ENCODE measurements around the gene CHRNA10.

CHRNA10 gene

DNA sequence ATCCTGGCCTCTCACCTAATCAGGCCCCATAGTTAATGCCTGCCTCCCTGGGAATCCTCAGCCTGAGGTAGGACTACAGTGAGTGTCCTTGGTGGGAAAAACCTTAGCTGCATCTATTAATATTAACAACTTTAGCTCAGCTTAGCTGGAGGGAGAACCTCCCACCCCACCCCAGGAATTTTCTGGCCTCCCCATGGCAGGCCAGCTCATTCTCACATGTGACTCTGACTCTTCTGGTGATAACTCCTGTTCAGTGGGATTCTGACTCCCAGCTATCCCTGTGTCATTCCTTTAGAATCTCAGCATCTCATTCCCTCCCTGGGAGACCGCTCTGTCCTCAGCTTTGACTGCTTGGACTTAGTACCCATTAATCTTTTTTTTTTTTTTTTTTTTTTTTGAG is 43.9 kb downstream of the CHRNA10 start:
- DNase-seq, result no peak

DNA sequence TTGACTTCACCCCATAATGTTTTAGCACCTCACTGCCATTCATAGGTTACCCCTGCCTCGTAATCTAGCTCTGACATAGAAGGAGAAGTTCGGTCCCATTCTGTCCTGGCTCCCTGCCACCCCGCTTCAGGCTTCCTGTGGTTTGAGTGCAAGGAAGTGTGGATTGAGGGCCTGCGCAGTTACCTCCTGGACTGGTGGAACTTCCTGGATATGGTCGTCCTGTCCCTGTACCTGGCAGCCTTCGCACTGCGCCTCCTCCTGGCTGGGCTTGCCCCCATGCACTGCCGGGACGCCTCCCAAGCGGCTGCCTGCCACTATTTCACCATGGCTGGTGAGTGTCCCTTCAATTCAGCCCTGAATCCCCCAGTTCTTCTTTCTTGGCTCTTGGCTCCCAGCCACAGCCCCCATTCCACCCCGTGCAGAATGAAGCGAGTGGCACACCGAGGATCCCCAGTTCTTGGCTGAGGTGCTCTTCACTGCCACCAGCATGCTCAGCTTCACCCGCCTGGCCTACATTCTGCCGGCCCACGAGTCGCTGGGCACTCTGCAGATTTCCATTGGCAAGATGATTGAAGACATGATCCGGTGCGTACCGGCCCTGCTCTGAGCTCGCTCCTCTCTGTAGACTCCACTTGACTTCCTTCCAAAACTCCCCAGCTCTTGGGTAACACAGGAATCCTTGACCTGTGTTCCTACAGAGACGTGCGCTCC is 44.8 kb downstream of the CHRNA10 start:
- no peak for DNase-seq

DNA sequence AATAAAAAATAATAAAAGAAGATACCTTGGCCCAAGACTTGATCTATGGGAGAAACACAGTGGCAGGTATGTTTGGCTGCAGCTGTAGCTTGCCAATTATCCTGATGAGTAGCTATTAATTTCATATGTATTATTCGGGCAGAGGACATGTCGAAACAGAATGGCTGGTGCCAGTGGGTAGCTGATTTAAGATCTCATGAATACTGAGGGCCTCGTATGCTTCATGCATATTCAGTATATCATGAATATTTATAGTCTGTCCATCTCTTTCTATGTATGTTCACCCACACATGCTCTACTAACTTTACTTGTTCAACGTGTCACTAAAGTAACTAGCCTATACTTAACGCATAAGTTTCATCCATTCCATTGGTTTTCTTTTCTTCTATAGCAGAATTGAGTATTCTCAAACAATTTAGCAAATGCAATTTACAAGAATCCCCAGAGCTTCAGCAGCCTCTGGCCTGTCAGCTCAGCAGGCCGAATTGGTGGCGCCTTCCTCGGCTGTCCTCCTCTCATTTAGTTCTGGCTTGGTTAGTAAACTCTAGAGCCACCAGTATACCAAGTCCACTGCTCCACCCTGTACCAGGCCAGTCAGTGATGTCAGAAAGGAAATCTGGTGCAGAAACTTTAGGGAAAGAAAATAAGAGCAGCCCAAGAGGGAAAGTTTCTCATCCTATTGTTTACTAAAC is 47.3 kb downstream of the CHRNA10 start:
- DNase-seq, result no peak

DNA sequence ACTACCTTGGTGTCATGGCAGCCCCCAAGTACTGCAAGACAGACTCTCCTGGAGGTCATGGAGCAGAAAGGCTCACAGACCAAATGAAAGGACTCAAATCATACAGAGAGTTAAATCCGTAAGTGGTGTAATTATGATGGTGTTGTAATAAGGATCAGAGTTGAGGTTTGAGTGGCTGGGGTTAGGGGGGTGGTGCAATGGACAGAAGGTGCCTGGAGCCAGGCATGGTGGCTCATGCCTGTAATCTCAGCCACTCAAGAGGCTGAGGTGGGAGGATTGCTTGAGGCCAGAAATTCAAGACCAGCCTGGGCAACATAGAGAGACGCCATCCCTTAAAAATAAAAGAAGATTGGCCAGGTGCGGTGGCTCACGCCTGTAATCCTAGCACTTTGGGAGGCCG is 48.1 kb downstream of the CHRNA10 start:
- no peak for DNase-seq

DNA sequence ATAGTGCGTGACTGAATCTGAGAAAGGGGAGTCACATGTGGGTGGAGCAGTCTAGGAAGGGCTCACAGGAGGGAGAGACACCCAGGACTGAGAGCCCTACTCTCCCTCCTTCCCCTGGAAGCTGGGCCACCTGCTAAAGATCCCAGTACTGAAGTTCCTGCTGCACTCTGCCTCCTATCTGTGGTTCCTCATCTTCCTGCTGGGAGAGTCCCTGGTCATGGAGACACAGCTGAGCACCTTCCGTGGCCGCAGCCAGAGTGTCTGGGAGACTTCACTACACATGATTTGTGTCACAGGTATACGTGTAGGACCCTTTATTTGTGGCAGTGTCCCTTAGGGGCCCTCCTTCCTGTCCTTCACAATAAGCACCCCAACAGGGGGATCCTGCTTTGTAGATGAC is 48.7 kb downstream of the CHRNA10 start:
- DNase-seq, result no peak

DNA sequence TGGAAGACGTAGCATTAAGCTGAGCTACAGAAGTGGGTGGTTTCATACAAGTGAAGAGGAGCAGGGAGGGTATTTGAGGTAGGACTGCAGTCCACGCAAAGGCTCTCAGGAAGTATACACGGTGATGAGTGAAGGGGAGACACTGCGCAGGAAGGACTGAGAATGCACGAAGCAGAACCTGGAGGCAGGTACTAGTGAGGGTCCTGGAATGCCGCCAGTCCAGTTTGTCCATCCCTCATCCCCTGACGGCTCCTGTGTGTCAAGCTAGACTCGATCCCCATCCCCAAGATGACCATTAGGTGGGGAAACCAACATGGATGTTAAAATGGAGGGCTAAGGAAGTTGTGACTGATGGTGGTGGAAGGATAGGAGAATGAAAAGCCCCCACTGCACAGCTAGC is 53.2 kb downstream of the CHRNA10 start:
- no peak for DNase-seq

DNA sequence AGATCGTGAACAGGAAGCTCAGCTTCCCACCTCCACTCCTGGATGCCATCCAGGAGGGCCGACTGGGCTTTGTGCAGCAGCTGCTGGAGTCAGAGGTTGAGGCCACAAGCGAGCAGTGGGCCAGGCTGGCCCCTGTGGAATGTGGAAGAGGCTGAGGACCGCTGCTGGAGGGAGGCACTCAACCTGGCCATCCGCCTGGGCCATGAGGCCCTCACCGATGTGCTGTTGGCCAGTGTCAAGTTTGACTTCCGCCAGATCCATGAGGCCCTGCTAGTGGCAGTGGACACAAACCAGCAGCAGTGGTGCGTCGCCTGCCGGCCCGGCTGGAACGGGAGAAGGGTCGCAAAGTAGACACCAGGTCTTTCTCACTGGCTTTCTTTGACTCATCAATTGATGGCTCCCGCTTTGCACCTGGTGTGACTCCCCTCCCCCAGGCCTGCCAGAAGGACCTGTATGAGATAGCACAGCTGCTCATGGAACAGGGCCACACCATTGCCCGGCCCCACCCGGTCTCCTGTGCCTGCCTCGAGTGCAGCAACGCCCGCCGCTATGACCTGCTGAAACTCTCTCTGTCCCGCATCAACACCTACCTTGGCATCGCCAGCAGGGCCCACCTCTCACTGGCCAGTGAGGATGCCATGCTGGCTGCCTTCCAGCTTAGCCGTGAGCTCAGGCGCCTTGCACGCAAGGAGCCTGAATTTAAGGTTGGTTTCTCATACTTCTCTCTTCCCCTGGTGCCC is 54.3 kb downstream of the CHRNA10 start:
- no peak for DNase-seq

DNA sequence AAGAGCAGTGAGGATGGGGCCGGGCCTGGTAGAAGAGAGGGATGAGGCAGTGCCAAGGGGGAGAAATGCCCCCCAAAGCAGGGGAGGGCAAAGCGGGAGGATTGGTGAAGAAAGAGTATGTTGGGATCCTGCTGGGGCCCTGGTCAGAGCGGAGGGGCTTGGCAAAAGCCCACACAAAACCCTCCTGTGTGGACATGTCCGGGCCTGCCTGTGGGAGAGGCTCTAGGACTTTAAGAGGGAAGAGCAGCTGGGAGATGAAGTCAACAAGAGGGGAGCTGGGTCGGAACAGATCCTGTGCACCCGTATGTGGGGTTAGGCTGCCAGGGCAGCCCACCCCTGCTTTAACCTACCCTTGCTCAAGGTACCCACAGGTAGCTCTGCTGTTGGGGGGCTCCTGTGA is 55.2 kb downstream of the CHRNA10 start:
- DNase-seq, result no peak
